Transverse colon (tissue), 3 donors: ENCODE data around the gene RYR3.

Experiments
- CTCF ChIP-seq, 5 experiments: fragments of 200-600 bp in 3 of 5; fragments of 450-650 bp in 2 of 5; sonication (generic) in 3 of 5; IDR thresholded peaks; 1 replicate in 2 of 5; 2 replicates in 3 of 5; pipeline ENCODE4 v1.5.1; 2016 to 2017; ENCODE audit warnings: antibody characterized with exemption in 5 of 5, inconsistent platforms in 3 of 5, mild to moderate bottlenecking in 2 of 5, moderate library complexity in 1 of 5
- EP300 ChIP-seq: sonication (generic); formaldehyde crosslinking; IDR thresholded peaks from one replicate; pipeline ENCODE4 v1.6.1; 2017; ENCODE audit warnings: antibody characterized with exemption, low read depth
- POLR2A ChIP-seq: fragments of 450-650 bp; IDR thresholded peaks from one replicate; pipeline ENCODE4 v1.6.1; 2016; ENCODE audit warnings: antibody characterized with exemption, mild to moderate bottlenecking, moderate library complexity

DNA sequence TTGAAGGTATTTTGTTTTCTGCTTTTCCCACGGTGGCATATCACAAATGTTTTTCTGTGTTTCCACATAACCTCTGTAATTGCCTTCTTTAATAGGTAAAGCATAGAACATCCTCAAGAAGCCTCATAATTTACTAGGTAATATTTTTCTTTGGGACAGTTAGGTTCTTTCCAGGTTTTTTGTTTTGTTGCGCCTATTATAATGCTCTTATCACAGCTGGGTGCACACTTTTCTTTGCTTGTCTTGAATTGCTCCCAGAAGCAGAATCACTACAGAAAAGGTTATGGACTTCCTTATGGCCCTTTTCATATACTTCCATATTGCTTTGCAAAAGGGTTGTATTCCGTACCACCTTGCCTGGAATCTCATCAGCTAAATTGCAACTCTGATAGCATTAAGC lies 213.5 kb downstream of the RYR3 start:
- TF ChIP-seq CTCF (IDR thresholded peaks at IDR 0.05) (no peak), POLR2A (no peak), EP300 (no peak)
